H9 (cell line): ENCODE measurements around the gene STKLD1. TPM values are rescaled to one million over a fixed set of nuclear protein-coding genes. Genes with fewer than 3 reads are reported as not detected.

Experiments
- DNase-seq: peaks from one replicate; pipeline ENCODE4 v3.0.0-alpha.2; 2017
- H2AFZ ChIP-seq: one replicate; pipeline ENCODE4 v1.6.1; 2013; ENCODE audit warnings: mild to moderate bottlenecking, low read length, control low read depth, moderate library complexity
- H2AK5ac ChIP-seq: 2 replicates; pipeline ENCODE4 v1.6.1; 2013; ENCODE audit warnings: low read length, control low read depth, mixed read lengths; ENCODE audit not compliant: insufficient read length
- H2BK120ac ChIP-seq: one replicate; pipeline ENCODE4 v1.6.1; 2013; ENCODE audit warnings: low read depth, mild to moderate bottlenecking, low read length, control low read depth, inconsistent platforms; ENCODE audit not compliant: poor library complexity, severe bottlenecking
- H2BK12ac ChIP-seq: 2 replicates; pipeline ENCODE4 v1.6.1; 2013; ENCODE audit warnings: low read length, control low read depth, mixed read lengths, low read depth; ENCODE audit not compliant: insufficient read length
- H2BK15ac ChIP-seq: 2 replicates; pipeline ENCODE4 v1.6.1; 2013; ENCODE audit warnings: low read depth, low read length, control low read depth
- H2BK20ac ChIP-seq: one replicate; pipeline ENCODE4 v1.6.1; 2013; ENCODE audit warnings: low read depth, mild to moderate bottlenecking, low read length, control low read depth, inconsistent platforms; ENCODE audit not compliant: poor library complexity, severe bottlenecking
- H2BK5ac ChIP-seq: 2 replicates; pipeline ENCODE4 v1.6.1; 2013; ENCODE audit warnings: low read length, control low read depth, mixed read lengths; ENCODE audit not compliant: insufficient read length
- H3K14ac ChIP-seq: 2 replicates; pipeline ENCODE4 v1.6.1; 2013; ENCODE audit warnings: low read length, control low read depth; ENCODE audit not compliant: insufficient read depth
- H3K18ac ChIP-seq: 2 replicates; pipeline ENCODE4 v1.6.1; 2013; ENCODE audit warnings: low read depth, mild to moderate bottlenecking, mixed read lengths, low read length, control low read depth; ENCODE audit not compliant: insufficient read length
- H3K23ac ChIP-seq: 2 replicates; pipeline ENCODE4 v1.6.1; 2013; ENCODE audit warnings: low read length, control low read depth, mixed read lengths, low read depth; ENCODE audit not compliant: insufficient read length
- H3K23me2 ChIP-seq: 2 replicates; pipeline ENCODE4 v1.6.1; 2013; ENCODE audit warnings: low read depth, mild to moderate bottlenecking, mixed read lengths, low read length, control low read depth; ENCODE audit not compliant: insufficient read length, poor library complexity, severe bottlenecking
- H3K27ac ChIP-seq: 2 replicates; pipeline ENCODE4 v1.5.1; 2013; ENCODE audit warnings: low read length, control low read depth, mixed read lengths, low read depth; ENCODE audit not compliant: insufficient read length
- H3K27me3 ChIP-seq: 2 replicates; pipeline ENCODE4 v1.6.1; 2013; ENCODE audit warnings: low read length, control low read depth, inconsistent platforms; ENCODE audit not compliant: insufficient read depth
- H3K4ac ChIP-seq: 2 replicates; pipeline ENCODE4 v1.6.1; 2013; ENCODE audit warnings: low read depth, mild to moderate bottlenecking, control low read depth, inconsistent platforms, low read length, moderate library complexity
- H3K4me1 ChIP-seq: 2 replicates; pipeline ENCODE4 v1.6.1; 2013; ENCODE audit warnings: low read length, control low read depth, inconsistent platforms; ENCODE audit not compliant: insufficient read depth
- H3K4me2 ChIP-seq: 2 replicates; pipeline ENCODE4 v1.6.1; 2013; ENCODE audit warnings: low read length, control low read depth, mixed read lengths; ENCODE audit not compliant: insufficient read length, insufficient read depth
- H3K56ac ChIP-seq: 2 replicates; pipeline ENCODE4 v1.6.1; 2013; ENCODE audit warnings: low read depth, mild to moderate bottlenecking, mixed read lengths, low read length, control low read depth; ENCODE audit not compliant: insufficient read length
- H3K79me1 ChIP-seq: 2 replicates; pipeline ENCODE4 v1.6.1; 2013; ENCODE audit warnings: low read depth, mild to moderate bottlenecking, moderate library complexity, low read length, control low read depth, inconsistent platforms; ENCODE audit not compliant: insufficient read depth, poor library complexity, severe bottlenecking
- H3K79me2 ChIP-seq: 2 replicates; pipeline ENCODE4 v1.6.1; 2013; ENCODE audit warnings: low read length, control low read depth, inconsistent platforms; ENCODE audit not compliant: insufficient read depth
- H3K9ac ChIP-seq: 2 replicates; pipeline ENCODE4 v1.6.1; 2013; ENCODE audit warnings: low read length, control low read depth, mixed read lengths; ENCODE audit not compliant: insufficient read length; ENCODE audit errors: extremely low read depth
- H3K9me3 ChIP-seq: one replicate; pipeline ENCODE4 v1.6.1; 2013; ENCODE audit warnings: low read depth, low read length, inconsistent platforms; ENCODE audit not compliant: control insufficient read depth
- H3T11ph ChIP-seq: one replicate; pipeline ENCODE4 v1.6.1; 2013; ENCODE audit warnings: mild to moderate bottlenecking, low read length, control low read depth, inconsistent platforms
- H4K20me1 ChIP-seq: one replicate; pipeline ENCODE4 v1.6.1; 2013; ENCODE audit not compliant: control insufficient read depth, insufficient read length, insufficient read depth
- H4K5ac ChIP-seq: 2 replicates; pipeline ENCODE4 v1.6.1; 2013; ENCODE audit warnings: low read depth, mild to moderate bottlenecking, mixed read lengths, low read length, control low read depth; ENCODE audit not compliant: insufficient read length
- H4K8ac ChIP-seq: replicated peaks from 2 replicates; pipeline ENCODE4 v1.6.1; 2013; ENCODE audit warnings: low read length, control low read depth, mixed read lengths, low read depth; ENCODE audit not compliant: insufficient read length
- H4K91ac ChIP-seq: 2 replicates; pipeline ENCODE4 v1.6.1; 2013; ENCODE audit warnings: low read depth, mild to moderate bottlenecking, moderate library complexity, mixed read lengths, low read length, control low read depth; ENCODE audit not compliant: insufficient read length
- H3K27ac Mint-ChIP-seq, 3 experiments: 2 replicates in 2 of 3; 3 replicates in 1 of 3; pipeline ENCODE4 v1.8.0; 2020 to 2021; ENCODE audit warnings: mixed read lengths in 3 of 3, mild to moderate bottlenecking in 1 of 3, moderate library complexity in 1 of 3
- H3K27me3 Mint-ChIP-seq: 2 replicates; pipeline ENCODE4 v1.8.0; 2021; ENCODE audit warnings: low read depth, mild to moderate bottlenecking, moderate library complexity, mixed read lengths
- H3K36me3 Mint-ChIP-seq, 3 experiments: 2 replicates in 2 of 3; 3 replicates in 1 of 3; pipeline ENCODE4 v1.8.0; 2020 to 2021; ENCODE audit warnings: low read depth in 3 of 3, mixed read lengths in 3 of 3; ENCODE audit not compliant: insufficient read depth in 1 of 3
- H3K4me1 Mint-ChIP-seq, 2 experiments: 2 replicates each; pipeline ENCODE4 v1.8.0; 2020; ENCODE audit warnings: mixed read lengths in 2 of 2
- H3K4me3 Mint-ChIP-seq, 2 experiments: 2 replicates in 1 of 2; 3 replicates in 1 of 2; pipeline ENCODE4 v1.8.0; 2020 to 2021; ENCODE audit warnings: mild to moderate bottlenecking in 2 of 2, mixed read lengths in 2 of 2, moderate library complexity in 1 of 2
- H3K9me3 Mint-ChIP-seq, 2 experiments: 2 replicates in 1 of 2; 3 replicates in 1 of 2; pipeline ENCODE4 v1.8.0; 2020; ENCODE audit warnings: mild to moderate bottlenecking in 2 of 2, mixed read lengths in 2 of 2, moderate library complexity in 1 of 2
- CTCF ChIP-seq: fragments of 200-600 bp; sonication (generic); conservative IDR thresholded peaks from 3 replicates; pipeline ENCODE4 v1.8.0; 2021; ENCODE audit warnings: antibody characterized with exemption, mild to moderate bottlenecking
- WGBS: extraction: QIAGEN DNeasy Blood & Tissue Kit; methylation state at CpG from one replicate; pipeline ENCODE4 v1.1.7; 2013; ENCODE audit warnings: missing lambda C conversion rate, low lambda C conversion rate, mixed read lengths; ENCODE audit not compliant: insufficient read length; ENCODE audit errors: extremely low coverage; 5-methylcytosine and 5-hydroxymethylcytosine counted together
- total RNA-seq: library from RNA; stranded (reverse); gene quantifications from 2 replicates; pipeline ENCODE4 v1.2.1, GENCODE V29; 2021

The STKLD1 gene
- total RNA-seq, 1 experiment from 2014 or later = 0.57 TPM

- Histone ChIP-seq H3K4ac (no peak overlapping the region), H2BK12ac (no peak overlapping the region), H4K5ac (no peak overlapping the region), H2AFZ (no peak overlapping the region), H3K79me1 (peaks cover 10% of the 10 kb centered on the region), H4K8ac (no peak overlapping the region), H3K14ac (0 out of 2 replicates have a peak overlapping the region, but pooled peaks have one; percentile 26), H2BK20ac (no peak overlapping the region), H3K56ac (no peak overlapping the region), H3K23ac (no peak overlapping the region), H4K91ac (no peak overlapping the region), H2AK5ac (no peak overlapping the region), H3K9ac (peak overlapping the region; percentile 68), H3K18ac (peak overlapping the region; percentile 57), H4K20me1 (no peaks in the 10 kb centered on the region), H3K9me3 (no peaks in the 10 kb centered on the region), H3K4me2 (peak overlapping the region; percentile 42), H2BK120ac (no peak overlapping the region), H3K27me3 (no peaks in the 10 kb centered on the region), H3K27ac (no peak overlapping the region), H3T11ph (no peak overlapping the region), H3K4me1 (no peaks in the 10 kb centered on the region; the same call in 1 of the 2 replicates), H3K79me2 (peaks cover 13% of the 10 kb centered on the region; the same call in 1 of the 2 replicates), H2BK5ac (no peak overlapping the region), H3K23me2 (peaks cover 5% of the 10 kb centered on the region), H2BK15ac (no peak overlapping the region)
- Mint-ChIP-seq H3K27me3 (no peaks in the 10 kb centered on the region), H3K36me3 (peaks cover 64 to 89% (median 84%) of the 10 kb centered on the region in 3 experiments), H3K4me1 (peaks cover 22 to 34% of the 10 kb centered on the region in 2 experiments), H3K9me3 (peaks cover 0 to 3% of the 10 kb centered on the region in 2 experiments; a peak in 1 of 5 replicates), H3K4me3 (peak overlapping the region; percentile 95 to 99), H3K27ac (peak overlapping the region in 2 of 3 experiments; percentile 89 to 100; a peak in 2 of 7 replicates)
- WGBS = no CpG with 5 or more reads among the region's 41 CpGs
- no peak for DNase-seq
- no peak for TF ChIP-seq CTCF
Measured at GRCh38 chr9:133347515-133347984, 28.6 kb upstream of the STKLD1 start.
